Activated naive CD4-positive, alpha-beta T cell treated with anti-CD3 and anti-CD28 coated beads, Interleukin-2, amount 50 U/mL, for 16 hours (primary cell): ENCODE measurements around the gene FOXA3.
"Not testable (repeated sequence)": the region's sequence is repeated elsewhere in the genome, so short reads cannot be mapped to it uniquely, and the experiment has no call there.

ENCODE experiments used
- DNase-seq: peaks from one replicate; pipeline ENCODE4 v3.0.0-alpha.2; 2020

FOXA3 gene

DNA sequence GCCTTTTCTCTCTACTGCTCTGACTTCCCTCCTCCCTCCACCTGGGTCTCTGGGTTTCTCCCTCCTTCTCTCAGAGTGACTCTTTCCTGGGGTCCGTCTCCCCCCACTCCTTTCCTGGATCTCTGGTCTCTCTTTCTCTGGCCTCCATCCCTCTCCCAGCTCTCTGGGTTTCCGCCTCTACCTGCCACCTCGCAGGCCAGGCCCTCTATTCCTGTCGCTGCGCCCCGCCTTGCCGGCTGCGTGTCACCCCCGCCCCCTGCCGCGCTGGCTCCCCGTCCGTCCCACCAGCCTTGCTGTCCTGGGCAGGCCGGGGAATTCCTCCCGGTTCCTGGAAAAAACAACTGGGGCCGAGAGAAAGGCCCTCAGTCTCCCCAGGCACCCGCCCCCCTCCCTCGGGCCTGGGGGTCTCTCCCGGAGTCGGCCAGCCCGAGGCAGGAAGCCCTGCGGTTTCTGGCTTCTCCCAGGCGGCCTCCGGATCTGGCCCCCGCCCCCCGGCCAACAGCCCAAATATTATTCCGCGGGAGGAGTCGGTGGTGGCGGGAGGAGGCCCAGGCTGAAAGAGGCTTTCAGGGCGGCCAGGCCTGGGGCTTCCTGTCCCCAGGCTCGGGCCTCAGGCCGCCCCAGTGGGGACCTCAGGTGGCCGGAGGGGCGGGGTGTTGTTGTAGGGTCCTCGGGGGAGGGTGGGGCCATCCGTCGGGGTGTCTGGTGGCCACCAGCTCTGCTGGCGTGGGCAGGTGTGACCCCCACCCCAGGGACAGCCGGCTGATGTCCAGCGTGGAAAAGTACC lies 12.5 kb downstream of the FOXA3 start:
- peak; percentile 58 for DNase-seq

DNA sequence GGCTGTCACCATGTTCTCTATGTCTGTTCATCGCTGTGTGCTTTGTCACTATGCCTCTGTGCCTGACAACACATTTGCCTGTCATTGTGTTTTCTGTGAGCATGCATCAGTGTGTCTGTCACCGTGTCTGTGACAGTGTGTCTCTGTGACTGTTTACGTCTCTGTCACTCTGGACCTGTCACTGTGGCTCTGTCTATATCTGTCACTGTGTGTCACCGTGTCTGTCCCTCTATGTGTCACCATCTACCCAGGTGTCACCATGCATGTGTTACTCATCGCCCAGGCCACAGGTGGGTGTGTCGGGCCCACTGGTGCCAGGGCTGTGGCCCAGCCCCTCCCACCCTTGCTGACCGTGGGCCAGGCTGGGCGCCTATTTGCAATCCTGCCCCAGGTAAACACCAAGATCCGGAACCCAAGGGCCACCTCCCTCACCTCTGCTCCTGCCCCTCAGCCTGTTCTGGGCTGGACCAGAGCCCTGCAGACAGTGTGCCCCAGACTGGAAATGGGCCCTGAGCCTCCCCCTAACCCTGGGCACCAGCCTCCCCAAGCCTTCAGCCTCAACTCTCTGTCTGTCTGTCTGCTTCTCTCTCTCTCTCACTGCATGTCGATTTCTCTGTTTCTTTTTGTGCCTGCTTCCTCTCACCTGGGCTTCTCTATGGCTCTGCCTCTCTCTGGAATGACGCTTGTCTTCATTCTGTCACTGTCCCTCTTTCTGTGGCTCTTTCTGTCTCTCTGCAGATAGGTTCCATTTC lies 14.1 kb downstream of the FOXA3 start:
- DNase-seq: no peak

DNA sequence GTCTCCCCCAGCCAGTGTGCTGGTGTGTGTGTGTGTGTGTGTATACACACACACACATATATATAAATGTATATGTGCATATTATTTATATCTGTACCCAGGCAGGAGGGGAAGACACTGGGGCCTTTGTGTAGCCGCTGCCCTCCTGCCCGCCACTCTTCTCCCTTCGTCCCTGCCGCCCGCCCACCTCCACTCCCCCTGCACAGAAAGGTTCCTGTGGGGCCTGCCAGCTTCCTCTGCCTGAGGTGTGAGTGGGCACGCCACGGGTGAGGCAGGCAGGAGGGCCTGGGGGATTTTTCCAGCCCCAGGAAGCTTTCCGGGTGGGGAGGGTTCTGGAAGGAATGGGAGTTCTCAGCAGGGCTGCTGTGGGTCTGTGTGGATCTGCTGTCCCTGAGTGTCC lies 14.9 kb downstream of the FOXA3 start:
- no peak for DNase-seq

DNA sequence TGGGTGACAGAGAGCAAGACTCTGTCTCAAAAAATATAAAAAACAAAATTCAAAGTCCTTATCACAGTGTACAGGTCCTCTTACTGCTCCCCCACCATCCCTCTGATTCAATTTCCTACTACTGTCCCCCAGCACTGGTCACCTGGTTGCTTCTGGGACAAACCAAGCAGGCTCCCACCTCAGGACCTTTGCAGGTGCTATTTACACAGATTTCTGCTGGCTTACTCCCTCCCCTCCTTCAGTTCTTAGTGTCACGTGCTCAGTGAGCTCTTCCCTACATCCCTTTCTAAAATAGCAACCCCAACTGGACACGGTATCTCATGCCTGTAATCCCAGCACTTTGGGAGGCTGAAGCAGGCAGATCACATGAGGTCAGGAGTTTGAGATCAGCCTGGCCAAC lies 15.8 kb downstream of the FOXA3 start:
- DNase-seq: no peak

DNA sequence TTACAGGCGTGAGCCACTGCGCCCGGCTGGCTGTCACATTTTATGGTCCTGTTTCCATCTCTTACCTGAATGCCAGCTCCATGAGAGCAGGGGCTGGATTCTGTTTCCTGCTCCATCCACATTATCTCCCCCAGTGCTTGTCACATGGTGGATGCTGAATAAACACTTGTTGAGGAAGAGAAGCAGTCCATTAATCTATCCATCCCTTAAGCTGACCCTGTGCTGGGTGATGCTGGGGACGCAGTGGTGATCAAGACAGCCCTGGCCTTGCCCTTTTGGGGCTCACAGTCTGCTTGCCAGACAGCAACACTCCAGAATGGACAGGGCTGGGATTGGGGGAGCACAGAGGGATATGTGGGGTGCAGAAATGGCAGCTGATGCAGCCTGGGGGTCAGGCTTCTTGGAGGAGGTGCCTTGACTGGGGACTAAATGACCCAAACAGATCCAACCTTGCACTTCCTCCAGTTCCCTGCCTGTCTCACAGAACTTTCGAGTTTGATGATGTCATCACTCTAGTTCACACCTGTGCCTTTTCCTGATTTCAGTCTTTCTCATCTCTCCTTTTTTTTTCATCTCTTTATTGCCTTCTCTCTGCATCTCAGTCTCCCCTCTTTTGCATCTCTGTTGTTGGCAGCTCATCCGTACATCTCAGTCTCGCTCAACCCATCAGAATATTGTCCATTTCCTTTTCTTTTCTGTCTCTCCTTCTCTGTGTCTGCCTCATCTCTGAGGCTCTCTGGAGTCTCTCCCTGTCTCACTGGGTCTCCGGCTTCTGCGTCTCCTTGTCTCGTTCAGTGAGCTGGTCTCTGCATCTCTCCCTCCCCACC lies 17.2 kb downstream of the FOXA3 start:
- DNase-seq: no peak

DNA sequence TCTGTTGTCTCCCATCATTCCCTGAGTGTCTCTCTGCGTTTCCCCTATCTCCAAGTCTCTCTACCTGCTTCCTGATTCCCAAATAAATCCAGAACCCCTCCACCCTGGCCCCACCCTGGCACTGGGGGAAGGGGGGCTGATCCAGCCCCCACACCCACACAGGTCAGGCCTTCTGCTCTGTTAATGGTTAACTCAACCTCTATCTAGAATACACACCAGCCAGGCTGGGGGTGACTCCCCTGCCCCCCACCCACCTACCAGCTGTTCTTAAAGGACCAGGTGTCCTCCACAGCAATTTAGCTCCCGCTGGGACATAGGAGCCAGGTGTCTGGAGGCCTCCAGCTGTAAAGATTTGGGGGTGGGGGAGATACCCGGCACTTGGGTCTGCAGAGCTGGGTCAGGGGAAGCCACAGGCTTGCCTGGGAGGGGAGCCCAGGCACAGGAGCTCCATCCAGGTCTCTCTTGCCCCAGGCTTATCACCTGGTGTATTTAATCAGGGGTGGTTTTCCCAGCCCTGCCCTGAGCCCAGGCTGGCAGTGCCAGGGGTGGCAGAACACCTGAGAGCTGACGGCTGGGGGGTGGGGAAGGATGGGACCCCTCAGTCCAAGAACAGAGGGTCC lies 17.9 kb downstream of the FOXA3 start:
- no peak for DNase-seq

DNA sequence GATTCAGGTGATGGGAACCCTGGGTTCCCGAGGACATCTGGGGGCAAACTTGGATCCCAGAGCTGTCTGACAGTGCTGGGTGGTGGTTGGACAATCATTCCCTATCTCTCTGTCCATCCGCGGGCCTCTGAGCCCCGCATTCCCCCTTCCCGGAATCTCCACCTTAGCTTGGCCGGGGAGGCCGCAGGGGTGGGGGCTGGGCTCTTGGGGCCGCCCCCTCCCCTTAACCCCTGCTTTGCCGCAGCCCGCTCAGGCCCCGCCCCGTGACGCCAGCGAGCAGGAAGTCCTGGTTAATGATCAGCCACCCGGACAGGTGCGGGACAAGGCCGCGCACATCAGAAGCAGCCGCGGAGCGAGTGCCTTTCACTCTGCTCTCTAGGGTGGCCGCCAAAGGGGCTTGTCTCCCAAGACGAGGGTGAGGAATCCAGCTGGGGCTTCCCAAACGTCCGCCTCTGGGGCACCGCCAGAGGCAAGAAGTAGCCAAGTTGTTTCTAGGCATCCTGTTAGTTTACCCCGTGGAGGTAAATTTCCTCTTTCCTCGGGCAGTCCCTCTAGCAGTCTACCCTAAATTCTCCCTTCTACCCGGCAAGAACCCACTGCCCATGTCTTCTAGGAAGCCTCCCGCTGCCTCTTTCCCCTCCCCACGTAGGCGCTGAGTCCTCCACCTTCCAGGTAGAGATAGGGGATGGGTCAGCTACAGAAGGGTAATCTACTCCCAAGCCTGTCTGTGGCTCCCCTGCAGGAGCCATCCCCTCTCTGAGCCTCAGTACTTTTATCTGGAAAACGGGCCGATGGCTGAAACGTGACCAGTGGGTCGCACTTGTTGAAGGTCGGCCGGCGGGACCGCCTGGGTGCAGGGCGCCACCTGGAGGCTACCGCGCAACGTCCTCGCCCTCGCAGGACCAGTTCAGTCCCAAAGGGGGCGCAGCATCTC lies 18.8 kb downstream of the FOXA3 start:
- DNase-seq: peak; percentile 84

DNA sequence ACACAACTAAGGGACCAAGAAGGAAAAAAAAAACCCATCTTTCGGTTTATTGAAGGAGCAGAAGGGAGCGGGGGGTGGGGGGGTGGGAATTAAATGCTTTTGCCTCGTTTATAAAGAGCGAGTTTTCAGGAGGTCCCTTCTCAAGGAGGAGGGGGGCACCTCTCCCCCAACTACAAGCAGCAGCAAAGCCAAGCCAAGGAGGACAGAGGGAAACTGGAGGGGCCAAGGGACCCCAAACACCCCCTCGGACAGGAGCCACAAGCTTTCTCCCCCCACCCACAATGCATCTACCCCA lies 19.4 kb downstream of the FOXA3 start:
- DNase-seq: no peak

DNA sequence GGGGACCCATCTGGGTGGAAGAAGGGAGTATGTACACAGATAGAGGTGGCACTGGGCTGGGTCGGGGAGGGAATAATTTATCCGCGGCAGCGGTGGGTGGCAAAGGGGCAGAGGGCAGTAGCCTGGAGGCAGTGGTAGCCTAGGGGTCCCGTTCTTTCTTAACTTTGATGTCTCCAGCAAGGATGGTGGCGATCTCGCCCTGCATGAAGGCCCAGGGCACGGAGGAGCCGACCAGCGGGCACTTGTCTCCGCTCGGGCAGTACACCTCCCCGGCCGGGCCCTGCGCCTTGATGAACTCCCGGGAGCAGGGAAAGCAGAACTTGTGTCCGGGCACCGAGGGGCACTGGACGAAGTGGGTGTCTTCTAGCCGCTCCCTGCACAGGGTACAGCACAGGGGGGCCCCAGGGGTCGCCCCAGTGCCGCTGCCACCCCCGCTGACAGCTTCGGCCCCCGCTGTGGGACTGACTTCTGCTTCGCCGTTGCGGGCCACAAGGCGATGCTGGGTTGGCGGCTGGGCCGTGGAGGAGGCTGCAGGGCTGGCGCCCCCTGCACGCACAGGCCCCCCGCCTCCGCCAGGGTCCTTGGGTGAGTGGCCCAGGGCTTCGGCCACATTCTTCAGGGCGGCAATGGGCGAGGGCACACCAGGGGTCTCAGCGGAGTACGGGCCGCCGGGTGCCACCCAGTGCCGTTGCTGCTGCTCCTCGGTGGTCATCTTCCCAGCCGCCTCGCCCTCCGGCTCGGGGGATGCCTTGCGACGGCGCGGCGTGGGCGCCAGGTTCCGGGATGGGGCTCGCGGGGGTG lies 20.0 kb downstream of the FOXA3 start:
- DNase-seq: no peak

DNA sequence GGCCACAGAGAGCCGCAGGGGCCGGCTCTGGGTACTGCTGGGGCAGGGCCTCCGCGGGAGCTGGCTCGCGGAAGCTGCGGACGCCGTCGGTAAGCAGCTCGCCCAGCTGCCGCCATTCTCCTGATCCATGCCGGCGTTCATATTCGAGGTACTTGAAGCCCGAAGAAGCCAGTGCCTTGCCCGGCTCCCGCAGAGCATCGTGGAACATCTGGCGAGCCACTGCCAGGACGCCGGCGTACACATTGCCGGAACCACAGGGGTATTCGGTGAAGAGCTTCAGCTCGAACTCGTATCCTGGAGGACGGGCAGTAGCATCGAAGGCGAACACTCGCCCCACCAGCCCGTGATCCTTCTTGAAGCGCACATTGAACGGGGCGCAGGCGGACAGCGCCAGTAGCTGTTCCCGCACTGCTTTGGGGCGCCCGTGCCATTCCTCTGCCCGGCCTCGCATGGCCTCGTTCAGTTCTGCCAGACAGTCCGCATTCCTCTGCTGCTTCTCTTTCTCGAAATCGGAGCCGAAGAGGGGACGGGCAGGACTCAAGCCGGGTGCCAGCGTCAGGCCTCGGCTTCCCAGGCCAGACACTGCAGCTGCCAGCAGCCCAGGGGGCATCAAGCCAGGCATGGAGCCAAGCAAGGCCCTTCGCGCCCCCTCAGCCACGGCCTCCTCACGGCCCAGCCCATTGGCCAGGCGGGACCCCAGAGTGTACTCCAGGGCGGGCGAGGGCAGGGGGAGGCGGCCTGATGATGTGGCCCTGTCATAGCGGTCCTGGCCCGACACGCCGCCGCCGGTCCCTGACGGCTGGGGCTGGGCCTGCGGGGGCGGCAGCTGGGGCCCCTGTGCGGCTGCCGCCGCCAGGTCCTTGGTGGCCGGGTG lies 20.8 kb downstream of the FOXA3 start:
- peak; percentile 29 for DNase-seq

DNA sequence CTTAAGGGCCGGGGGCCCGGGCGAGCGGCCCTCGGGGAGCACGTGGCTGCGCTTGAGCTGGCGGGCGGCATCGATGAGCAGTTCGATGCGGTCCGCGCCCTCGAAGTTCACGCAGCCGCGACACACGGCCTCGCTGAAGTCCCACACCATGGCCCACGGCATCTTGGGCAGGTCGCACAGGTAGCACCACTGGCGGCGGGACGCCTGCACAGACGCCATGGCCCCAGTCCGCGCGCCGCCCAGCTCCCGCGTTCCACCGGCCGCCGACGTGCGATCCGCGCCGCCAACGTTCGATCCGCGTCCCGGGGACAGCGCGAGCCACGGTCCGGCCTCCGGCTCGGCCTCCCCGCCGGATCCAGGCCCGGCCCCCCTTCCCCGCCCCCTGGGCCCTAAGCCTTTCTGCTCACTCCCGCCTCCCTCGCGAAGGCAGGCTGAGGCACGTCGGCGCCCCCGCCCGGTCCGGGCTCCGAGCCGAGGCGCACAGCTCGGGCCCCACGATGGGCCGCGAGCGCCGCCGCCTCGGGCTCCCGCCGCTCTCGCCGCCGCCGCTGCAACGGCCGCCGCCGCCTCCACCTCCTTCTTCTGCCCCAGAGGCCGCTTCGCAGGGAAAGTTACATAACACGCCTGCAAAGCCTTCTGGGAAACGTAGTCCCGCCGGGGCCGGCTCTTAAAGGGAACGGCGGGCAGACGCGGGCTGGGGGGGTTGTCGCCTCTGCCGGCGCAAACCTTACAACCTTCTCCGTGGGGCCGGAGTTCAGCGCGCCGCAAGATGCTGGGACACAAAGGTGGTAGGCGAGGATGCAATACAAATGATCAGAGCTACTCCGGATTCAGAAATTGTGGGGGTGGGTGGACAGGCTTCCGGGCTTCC lies 21.7 kb downstream of the FOXA3 start, which contains the start of gene IRF2BP1:
IRF2BP1 (minus strand) TSS at position 586 of the 871 bp plus-strand sequence; CDS start at position 219, 367 bp downstream.
- DNase-seq: peak; percentile 90

DNA sequence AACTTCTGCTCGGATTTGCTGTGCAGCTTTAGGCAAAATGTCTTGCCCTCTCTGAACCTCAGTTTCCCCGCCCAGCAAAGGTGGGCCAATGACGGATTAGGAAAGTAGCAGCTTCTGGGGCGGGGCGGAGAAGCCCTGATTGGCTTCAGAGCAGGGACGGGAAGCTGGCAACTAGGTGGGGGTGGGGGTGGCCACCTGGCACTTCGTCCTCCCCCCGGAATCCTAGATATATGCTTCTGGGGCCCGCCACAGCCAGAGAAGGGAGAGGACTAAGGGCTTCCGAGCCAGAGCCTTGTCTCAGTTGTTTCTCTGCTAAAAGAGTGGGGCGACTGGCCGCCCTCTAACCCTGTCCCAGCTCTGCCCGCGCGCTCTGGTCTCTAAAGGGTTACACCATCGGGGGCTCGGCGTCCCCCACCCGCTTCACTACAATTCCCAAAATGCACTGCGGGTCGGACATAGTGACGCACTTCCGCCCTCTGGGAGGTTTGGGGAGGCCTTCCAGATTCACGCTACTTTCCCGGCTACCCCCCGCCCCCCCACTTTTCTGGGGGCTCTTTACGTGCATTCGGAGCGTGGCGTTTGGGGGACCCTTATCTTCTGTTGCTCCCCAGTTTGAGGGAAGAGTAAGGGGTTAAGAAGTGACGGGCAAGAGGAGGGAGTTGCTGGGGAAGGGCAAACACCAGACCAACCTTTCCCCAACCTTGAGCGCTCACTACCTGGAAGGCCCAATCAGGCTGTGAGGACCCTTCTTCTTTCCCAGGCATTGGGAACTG lies 22.5 kb downstream of the FOXA3 start:
- DNase-seq: peak; percentile 89

DNA sequence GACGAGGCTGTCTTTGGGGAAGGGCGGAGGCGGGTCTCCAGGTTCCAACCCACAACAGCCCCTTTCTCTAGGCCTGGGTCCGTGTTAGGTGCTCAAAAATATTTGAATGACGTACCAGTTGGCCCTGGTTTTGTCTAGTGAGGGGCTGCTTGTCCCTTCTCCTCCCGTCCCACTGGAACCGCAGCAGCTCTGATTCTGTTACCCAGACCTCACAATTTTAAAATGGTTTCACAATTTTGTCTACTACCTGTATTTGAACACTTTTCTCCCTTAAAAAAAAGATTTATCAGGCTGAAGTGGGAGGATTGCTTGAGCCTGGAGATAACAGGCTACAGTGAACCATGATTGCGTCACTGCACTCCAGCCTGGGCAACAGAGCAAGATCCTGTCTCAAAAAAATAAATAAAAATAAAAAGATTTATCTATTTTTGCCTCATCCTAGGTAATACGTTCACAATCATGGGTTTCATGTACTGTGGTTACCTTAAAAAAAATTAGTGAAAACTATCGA lies 23.1 kb downstream of the FOXA3 start:
- no peak for DNase-seq

DNA sequence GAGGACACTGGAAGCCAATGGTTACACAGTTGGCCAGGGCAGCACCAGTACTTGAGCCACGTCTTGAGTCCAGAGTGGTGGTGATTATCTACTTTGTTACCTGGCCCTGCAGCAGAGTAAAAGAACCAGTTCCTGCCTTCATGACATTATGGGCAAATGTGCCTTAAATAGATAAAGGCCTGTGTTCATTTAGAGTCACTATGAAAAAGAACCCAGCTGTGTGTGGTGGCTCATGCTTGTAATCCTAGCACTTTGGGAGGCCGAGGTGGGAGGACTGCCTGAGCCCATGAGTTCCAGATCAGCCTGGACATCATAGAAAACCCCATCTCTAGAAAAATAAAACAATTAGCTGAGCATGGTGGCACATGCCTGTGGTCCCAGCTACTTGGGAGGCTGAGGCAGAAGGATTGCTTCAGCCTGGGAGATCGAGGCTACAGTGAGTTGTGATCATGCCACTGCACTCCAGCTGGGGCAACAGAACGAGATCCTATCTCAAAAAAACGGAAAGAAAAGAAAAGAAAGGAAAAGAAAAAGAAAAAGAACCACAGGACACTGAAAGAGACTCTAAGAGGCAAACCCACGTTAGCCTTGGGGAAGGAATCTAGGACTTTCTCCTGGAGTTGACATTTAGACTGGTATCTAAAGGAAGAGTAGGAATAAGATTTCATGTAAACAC lies 25.2 kb downstream of the FOXA3 start:
- DNase-seq: no peak

DNA sequence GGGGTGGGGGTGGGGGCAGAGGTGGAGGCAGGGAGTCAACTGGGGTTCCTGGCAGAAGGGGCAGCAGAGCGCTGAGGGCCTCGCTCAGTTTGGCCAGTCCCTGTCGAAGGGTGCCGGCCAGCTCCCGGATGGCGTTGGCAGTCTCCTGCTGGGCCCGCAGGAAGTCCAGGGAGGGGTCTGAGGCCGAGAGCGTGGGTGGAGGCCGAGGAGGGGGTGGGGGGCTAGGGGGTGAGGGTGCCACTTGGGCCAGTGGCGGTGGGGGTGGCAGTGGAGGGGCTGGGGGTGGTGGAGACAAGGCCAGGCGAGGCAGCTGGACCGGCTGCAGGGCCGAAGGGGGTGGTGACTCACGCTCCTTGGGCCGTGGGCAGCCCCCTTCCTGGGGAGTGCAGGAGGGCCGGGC lies 26.8 kb downstream of the FOXA3 start:
- DNase-seq: no peak

DNA sequence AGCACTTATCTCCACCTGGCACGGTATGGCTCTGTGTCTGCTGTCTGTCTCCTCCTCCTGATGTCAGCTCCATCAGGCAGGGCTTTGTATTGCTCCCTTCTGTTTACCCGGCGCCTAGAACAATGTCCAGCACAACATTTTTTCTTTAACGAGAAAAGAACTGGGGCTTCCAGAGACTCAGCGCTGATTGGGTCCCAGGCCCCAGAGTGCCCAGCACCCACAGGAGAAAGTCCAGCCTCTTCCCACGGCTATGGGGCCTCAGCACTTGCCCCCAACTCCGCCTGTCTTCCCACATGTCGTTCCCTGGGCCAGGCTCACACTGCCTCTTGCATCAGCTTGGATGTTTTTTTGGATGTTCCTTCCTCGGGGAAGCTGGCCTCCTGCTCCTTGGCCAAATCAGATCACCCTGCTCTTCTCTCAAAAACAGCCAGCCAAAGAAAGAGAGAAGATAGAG lies 31.4 kb downstream of the FOXA3 start:
- no peak for DNase-seq

DNA sequence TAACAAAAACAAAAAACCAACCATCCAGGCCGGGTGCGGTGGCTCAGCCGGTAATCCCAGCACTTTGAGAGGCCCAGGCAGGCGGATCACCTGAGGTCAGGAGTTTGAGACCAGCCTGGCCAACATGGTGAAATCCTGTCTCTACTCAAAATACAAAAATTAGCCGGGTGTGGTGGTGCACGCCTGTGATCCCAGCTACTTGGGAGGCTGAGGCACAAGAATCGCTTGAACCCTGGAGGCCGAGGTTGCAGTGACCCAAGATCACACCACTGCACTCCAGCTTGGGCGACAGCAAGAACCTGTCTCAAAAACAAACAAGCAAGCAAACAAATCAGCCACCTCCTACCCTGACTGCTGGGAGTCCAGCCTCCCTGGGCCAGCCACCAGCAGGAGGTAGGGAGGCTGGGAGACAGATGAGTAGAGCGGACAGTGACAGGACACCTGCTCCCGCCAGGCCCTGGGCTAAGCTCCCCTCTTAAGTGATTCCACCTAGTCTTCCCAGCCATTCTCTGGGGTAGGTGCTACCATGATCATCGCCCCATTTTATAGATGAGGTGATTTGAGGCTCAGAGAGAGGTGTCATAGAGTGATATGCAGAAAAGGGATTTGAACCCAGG lies 32.0 kb downstream of the FOXA3 start:
- not testable (repeated sequence) for DNase-seq
